ENCODE data around the gene PUS1.
"Not testable (repeated sequence)": the region's sequence is repeated elsewhere in the genome, so short reads cannot be mapped to it uniquely, and the experiment has no call there.

Gene PUS1

DNA sequence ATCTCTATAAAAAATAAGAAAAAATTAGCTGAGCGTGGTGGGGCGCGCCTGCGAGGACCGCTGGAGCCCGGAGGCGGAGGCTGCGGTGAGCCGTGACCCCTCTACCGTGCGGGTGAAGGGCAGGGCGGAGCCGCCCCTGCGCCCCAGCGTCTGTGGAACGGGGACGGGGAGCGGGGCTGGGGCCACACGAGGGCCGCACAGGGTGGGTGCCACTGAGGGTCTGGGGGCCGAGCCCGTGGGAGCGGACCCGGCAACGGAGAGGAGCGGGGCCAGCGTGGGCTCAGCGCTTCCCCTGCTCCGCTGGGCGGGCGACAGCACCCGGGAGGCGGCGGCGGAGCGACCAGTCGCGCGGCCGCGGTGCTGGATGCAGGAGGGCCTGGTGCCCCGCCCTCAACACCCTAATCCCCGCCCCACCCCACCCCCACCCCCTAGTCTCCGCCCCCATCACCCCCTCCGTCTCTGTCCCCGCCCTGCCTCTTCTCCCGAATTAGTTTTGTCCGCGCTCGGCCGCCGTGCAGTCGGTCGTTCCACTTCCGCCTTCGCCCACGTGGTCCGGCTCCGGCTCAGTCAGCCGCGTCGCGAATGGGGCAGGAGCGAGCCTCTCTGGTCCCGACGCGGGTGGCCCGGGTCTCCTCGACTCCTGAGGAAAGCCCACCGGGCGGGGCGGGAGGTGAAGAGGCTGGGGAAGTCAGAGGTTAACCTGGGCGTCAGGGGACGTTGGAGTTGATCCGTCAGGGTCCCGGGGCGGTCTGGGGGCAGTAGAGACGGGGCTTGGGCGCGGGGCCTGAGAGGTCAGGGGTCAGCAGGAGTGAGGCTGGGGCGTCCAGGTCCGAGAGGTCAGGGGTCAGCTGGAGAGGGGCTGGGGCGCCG, at the start of gene PUS1:
TSS of gene PUS1 (plus strand) at position 566 of the 870 bp plus-strand sequence. CDS start 447 bp downstream, outside the sequence.
- FAIRE-seq, result no peak

DNA sequence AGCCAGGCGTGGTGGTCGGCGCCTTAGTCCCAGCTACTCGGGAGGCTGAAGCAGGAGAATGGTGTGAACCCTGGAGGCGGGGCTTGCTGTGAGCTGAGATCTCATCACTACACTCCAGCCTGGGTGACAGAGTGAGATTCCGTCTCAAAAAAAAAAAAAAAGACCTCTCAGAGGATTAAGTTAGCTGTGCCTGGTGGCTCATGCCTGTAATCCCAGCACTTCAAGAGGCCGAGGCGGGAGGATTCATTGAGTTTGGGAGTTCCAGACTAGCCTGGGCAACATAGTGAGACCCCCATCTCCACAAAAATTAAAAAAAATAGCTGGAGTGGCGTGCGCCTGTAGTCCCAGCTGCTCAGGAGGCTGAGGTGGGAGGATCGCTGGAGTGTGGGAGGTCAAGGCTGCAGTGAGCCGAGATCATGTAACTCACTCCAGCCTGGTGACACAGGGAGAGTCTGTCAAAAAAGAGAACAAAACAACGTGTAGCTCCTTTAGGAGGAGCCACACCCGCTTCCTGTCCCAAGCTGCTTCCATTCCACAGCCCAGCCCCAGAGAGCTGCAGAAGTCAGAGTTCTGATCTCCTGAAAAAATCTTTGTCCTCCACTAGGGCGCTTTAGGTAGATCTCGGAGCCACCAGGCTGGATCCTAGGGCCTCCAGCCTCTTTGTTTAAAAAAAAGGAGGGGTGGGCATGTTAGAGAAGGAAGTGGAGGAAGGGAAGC, 46.1 kb upstream of the PUS1 start:
- no peak for FAIRE-seq

DNA sequence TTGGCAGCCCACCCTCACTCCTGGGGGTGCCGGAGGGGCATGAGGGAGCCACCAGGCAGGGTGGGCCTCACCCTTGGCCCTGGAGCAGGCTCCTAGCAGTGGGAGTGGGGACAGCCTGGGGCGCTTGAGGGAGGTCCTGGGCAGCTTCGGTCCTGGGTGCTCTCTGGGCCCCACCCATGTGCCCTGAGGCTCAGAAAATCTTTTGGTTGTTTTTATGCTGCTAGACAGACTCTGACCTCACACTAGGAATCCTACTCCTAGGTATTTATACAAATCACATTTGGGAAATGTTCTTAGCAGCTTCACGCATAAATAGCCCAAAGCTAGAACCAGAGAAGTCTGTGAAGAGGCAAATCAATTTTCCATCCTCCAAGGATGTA, 45.6 kb upstream of the PUS1 start:
- FAIRE-seq, result no peak

DNA sequence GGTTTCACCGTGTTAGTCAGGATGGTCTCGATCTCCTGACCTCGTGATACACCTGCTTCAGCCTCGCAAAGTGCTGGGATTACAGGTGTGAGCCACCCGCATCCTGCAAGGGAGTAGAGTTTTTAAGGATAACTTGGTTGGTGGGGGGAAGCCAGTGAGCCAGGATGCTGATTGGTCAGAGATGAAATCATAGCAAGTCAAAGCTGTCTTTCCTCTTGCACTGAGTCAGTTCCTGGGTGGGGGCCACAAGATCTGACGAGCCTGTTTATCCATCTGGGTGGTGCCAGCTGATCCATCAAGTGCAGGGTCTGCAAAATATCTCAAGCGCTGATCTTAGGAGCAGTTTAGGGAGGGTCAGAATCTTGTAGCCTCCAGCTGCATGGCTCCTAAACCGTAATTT, 44.0 kb upstream of the PUS1 start:
- not testable (repeated sequence) for FAIRE-seq

DNA sequence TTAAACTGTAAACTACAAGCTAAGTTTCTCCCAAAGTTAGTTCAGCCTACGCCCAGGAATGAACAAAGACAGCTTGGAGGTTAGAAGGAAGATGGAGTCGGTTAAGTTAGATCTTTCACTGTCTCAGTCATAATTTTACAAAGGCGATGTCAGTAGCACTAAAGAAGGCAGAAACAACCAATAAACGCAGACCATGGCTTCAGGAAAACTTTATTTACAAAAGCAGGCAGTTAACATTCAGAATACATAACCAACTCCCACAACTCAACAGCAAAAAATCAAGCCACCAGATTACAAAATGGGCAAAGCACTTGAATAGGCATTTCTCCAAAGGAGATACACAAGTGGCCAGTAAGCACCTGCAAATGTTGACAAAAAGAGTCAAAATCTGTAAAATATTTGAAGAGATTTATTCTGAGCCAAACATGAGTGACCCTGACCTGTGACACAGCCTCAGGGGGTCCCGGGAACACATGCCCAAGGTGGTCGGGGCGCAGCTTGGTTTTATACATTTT, 43.5 kb upstream of the PUS1 start:
- no peak for FAIRE-seq

DNA sequence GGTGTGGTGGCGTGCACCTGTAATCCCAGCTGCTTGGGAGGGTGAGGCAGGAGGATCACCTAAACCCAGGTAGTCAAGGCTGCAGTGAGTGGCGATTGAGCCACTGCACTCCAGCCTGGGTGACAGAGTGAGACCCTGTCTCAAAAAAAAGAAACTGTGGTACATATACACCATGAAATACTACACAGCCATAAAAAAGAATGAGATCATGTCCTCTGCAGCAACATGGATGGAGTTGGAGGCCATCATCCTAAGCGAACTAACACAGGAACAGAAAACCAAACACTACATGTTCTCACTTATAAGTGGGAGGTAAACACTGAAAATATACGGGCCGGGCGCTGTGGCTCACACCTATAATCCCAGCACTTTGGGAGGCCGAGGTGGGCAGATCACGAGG, 37.4 kb upstream of the PUS1 start:
- FAIRE-seq, result not testable (repeated sequence)

DNA sequence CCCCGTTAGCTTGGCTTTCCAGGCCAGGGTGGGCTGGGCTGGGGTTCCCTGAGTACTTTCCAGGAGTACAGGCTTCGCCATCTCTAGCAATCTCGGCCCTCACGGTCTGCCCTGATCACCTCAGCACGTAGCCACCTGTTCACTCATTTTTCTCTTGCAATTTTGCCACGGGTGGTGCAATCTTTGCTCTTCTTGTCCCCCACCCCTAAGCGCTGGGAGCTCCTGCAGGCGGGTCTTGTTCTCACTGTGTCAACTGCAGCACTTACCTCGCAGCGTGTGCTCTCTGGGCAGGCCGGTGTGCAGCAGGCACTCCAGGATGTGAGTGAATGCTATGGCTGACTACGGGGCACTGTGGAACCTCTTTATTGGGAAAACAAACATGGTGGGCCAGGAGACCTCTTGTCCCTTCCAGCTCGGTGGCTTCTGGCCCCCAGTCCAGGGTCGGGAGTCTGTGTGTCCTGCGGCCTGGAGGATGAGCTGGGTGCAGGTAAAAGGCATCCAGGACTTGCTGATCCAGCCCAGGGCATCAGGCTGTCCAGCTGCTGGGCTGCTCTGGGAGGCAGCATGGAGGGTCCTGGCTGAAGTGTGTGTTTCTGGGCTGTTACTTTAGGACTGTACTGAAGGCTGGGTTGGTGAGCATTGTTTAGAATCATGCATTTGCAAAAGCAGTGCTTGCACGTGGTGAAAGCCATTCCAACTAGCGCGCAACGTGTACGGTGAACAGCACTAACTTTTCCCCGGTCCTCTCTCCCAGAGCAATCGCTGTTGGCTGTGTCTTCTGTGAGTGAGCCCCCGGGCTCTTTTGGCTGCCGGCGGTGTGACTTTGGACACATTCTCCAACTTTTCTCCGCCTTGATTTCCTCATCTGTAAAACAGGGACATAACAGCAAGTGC, 36.1 kb upstream of the PUS1 start:
- no peak for FAIRE-seq

DNA sequence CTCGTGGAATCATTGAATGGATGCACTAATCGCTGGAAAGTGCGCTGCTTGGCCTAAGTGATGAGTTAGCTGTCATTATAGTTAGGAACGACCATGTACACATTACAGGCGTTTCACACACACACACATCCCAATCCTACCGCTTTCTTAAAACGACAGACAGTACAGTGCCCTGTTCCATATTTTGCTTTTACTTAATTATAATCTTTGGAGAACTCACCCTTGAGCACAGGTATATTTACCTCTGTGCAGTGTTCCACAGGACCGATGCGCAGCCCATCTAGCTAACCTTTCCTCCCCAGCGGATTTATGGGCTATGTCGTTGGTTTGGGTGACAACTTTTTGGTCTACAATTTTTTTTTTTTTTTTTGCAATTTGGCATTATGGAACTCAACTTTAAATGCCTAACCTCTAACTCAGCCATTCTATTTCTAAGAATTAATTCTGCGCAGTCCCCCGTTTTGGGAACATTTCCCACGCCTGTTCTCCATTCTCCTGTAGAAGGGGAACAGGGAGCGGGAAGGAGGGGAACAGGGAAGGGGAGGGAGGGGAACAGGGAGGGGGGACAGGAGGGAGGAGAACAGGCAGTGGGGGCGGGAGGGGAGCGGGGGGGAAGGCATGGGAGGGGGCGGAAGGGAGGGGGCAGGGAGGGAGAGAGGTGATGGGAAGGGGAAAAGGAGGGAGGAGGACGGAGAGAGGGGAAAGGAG, 35.3 kb upstream of the PUS1 start:
- FAIRE-seq, result no peak

DNA sequence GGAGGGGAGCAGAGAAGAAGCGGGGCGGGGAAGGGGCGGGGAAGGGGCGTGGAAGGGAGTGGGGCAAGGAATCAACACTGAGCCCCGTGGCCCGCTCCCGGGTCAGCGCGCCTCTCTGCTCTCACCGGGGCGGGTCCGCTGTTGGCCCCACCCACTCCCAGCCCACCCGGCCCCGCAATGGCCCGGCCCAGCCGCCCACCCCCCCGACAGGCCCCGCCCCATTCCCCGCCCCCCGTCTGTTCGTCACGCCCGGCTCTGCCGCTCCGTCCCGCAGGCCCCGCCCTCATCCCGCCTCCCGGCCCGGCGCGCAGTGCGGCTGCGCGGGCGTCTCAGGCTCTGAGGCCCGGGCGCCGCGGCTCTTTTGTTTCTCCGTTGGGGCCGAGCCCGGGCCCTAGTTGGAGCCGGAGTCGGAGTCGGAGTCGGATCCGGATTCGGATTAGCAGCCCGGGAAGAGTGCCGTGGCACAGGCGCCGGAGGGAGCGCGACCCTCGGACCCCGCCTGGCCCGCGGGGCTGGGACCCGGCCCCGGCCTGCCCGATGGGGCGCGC, 34.7 kb upstream of the PUS1 start, which contains the start of gene ULK1:
TSS of gene ULK1 (plus strand) at position 310 of the 548 bp plus-strand sequence. CDS start 380 bp downstream, outside the sequence.
- FAIRE-seq, result no peak

DNA sequence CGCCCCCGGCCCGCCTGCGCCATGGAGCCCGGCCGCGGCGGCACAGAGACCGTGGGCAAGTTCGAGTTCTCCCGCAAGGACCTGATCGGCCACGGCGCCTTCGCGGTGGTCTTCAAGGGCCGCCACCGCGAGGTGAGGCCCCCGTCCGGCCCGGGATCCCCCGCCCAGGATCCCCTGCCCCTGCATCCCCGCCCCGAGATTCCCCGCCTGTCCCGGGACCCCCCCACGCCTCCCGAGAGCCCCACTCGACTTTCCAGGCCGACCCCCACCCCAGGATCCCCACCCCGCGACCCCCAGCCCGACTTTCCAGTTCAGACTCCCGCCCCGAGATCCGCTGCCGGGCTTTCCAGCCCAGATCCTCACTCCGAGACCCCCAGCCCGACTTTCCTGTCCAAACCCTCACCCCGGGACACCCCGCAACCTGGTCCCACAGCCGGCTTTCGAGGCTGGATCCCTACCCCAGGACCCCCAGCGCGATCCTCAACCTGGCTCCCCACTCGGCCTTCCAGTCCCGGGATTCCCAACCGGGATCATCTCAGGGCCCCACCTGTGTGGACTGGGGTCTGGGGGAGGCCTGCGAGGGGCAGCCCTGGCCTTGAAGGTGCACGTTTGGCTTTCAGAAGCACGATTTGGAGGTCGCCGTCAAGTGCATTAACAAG, 34.0 kb upstream of the PUS1 start:
- FAIRE-seq, result no peak

DNA sequence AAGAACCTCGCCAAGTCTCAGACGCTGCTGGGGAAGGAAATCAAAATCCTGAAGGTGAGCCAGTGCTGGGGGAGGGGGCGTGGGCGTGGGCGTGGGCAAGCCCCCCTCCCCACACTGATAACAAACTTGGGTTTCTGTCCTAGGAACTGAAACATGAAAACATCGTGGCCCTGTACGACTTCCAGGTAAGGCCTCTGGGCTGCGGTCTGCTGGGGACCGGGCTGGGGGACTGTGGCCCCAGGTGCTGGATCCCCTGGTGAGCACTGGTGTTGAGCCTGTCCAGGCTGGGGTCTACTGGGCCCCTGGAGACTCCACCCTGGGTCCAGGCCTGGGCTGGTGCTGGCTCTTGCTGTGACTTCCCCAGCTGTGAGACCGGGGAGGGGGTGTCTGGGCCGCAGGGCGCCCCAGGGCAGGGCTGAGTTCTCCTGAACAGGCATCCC, 33.4 kb upstream of the PUS1 start:
- FAIRE-seq, result no peak

DNA sequence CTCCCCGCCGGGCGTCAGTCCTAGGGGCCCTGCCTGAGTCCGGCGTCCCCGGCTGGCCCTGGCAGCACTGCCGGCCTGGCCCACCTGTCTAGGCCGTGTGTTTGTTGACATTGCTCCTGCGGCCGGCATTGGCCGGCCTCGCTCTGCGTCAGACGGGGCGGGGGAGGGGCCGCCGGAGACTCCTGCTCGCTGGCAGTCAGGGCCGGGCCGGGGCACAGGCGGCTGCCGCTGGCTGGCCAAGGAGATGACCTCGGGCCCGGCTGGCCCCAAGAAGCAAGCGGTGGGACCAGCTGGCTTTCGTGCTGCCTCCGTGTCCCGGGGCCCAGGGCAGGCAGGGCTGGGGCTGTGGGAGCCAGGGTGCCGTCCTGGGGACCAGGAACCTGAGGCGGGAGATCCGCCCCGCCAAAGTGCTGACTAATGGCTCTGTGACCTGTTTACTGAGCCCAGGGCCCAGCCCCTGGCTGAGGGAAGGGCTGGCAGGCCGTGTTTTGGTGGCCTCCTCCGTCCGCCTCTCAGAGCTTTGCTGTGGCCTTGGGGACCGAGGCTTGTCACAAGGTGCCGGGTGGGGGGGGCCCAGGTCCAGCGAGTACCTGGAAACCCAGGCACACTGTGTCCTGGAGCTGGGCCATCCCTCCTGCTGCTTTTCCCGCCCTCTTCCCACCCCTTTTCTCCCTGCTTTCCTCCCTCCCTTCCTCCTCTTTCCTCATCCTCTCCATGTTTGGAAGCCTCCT, 32.8 kb upstream of the PUS1 start:
- no peak for FAIRE-seq

DNA sequence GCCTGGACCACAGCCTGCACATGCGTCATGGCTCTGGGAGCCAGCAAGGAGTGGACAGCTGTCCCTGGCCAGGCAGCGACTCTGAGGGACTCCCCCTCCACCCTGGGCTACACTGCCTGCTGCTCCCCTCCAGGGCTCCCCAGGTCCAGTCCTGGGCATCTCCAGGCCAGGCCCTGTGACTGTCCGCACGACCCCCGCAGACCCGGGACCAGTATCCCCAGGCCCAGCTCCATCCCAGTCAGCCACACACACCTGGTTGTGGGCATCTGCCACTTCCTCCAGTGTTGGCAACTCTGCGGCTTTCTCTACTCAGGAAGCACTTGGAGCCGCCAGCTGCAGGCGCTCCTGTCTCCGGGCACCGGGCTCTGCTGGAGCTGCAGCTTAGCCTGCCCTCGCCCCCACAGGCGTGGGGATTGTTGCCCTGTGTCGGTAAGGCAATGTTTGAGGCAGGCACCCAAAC, 32.2 kb upstream of the PUS1 start:
- no peak for FAIRE-seq

DNA sequence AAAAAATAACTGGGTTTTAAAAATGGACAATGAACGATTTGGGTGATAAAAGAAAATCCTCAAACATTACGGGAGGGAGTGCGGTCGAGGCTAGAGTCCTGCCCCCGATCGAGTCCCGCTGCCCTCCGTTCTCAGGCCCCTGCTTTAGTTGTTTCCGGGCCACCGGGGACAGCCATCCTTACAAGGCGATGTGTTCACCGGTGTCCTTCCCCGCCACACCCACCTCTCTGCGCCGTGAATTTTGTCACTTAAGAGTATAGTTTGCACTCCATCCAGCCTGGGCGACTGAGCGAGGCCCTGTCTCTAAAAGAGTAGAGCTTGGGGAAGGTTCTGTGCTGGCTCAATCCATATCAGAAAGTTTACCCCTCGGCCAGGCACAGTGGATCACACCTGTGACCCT, 31.8 kb upstream of the PUS1 start:
- FAIRE-seq, result no peak

DNA sequence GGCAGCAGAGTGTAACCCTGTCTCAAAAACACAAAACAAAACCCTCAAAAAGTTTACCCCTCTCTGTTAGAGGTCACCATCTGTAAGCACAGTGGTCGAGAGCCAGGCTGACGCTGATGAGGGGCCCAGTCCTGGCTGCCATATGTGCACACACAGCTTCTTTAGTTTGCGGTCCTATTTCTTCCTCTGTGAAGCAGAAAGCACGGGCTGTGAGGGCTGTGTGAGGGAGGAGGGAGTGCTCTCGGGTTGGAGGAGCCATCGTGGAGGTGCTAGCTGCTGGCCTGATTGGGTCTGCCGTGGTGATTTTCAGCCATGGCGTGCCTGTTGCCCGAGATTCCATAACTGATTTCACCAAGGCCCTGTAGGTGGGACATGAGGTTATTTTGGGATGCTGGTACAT, 31.2 kb upstream of the PUS1 start:
- FAIRE-seq, result no peak

DNA sequence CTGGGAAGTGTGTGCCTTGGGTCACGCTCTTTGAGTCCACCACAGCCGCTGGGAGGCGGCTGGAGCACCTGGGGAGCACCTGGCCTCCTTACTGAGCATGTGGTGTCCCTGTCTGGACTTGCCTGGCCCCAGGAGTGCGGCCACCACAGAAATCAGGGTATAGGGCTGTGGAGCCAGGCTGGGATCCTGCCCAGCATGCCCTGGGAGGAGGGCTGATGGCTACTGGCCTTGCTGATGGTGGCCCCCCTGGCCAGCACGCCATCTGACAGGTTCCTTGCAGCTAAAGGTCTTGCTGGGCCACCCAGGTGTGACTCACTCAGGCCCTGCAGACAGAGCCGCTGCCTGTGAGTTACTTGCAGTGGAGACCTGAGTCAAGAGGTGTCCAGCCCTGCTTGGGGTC, 28.7 kb upstream of the PUS1 start:
- no peak for FAIRE-seq

DNA sequence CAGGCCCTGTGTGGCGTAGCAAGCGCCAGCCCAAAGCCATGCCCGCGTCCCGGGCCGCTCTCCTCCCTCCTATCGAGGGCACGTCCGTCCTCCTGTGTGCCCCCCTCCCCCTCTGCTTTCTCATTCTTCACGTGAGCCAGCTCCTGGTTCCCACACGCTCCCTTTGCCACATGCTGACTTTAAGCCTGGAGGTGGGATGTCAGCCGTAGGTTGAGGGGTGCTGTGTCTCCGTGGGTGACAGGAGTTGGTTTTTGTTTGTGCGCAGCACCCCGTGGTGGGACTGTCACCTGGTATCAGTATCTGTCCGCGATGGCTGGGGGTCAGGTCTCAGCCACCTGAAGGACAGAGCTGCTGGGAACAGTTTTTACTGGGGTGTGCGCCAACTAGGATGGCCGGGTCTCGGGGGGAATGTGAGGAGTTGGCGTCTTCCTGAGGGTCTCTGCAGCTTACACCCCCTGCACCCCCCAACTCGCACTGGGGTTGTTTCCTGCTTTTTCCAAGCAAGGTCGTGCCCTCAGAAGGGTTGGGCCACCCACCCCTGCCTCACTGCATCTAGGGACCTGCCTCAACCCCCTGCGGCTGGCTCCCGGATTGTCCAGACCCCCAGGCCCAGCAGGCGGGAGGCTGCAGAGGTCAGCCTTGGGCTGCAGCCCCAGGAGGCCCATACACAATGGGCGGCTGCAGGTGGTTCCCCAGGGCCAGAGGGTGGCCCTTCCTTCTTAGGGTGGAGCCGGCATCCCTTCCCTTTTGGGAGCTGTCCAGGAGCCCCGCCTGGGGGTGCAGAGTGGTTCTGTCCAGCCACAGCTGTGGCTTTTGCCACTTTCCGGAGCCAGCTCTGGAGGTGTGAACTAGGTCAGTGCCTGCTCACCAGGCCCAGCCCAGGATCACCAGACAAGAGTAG, 27.4 kb upstream of the PUS1 start:
- no peak for FAIRE-seq

DNA sequence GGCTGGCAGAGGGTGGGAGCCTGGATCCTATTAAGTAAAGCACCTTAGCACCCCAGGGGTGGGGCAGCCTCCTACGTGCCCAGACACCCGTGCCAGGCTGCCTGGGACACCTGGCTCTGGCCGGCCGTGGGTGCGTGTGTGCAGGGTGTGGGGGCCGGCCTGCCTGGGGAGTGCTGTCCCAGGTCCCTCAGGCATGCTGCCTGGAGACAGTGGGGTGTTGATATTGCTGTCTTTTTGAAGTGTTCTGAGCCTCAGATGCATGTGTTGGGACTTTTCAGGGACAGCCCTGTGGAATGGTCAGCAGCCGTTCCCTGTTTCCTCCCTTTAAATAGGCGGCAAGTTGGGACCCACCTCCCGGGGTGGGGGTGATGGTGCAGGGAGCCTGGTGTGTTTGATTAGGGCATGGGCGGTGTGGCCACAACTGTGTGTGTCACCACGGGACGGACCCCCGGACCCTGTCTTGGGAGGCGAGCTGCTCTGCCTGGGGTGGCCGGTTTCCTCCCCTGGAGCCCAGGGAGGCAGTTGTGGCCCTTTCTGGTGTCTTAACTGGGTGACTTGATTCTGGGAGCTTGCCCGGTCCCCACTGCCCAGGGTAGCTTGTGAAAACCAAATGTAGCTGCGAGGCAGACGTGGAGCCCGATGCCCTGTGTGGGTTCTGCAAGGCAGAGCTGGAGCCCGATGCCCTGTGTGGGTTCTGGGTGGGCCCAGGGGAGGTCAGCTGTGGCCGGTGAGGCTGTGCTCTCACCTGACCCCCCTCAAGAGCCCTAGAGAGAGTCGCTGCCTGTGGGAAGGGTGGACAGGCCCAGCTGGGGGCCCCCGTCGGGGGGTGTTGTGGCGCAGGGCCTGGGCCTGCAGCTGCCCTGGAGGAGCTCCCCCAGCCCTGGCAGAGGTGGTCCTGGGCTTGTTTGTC, 26.5 kb upstream of the PUS1 start:
- no peak for FAIRE-seq
